Measurements from ENCODE around the gene SCAF1.

DNA sequence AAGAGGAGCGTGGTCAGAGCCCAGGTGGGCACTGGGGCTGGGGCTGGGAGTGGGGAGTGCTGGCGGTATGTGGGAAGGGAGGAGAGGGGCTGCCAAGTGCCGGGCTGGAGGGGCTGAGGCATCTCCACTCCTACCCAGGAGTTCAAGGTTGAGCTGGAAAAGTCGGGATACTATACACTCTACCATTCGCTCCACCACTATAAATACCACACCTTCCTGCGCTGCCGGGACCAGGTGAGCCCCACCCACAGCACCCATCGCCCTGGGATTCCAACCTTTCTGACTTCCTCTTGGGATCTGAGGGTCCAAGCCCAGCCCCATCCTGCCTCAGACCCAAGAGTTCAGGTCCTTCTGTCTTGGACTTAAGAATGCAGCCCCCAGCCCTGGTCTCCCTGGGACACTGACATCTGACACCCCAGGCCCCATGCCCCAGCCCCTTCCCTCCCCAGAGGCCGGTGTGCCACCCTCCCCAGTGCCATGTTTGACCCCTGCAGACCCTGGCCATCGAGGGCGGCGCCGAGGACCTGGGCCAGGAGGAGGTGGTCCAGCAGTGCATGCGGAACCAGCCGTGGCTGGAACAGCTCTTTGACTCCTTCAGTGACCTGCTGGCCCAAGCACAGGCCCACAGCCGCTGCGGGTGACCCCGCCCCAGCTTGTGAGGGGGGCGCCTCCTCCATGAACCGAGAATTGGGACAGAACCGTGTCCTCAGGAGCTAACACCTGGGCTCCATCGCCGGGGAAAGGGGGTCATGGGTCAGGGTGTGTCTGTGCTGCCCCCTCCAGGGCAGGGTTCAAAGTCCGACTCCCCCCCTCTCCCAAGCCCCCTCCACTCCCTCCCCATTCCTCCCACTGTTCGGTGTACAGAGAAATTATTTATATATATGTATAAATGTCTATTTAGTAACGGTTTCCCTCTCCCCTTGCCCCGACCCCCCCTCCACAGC lies 16.8 kb upstream of the SCAF1 start:
- no peak for TF ChIP-seq POLR2A (IDR thresholded peaks at IDR 0.05)
- TF ChIP-seq, protein P1, sequence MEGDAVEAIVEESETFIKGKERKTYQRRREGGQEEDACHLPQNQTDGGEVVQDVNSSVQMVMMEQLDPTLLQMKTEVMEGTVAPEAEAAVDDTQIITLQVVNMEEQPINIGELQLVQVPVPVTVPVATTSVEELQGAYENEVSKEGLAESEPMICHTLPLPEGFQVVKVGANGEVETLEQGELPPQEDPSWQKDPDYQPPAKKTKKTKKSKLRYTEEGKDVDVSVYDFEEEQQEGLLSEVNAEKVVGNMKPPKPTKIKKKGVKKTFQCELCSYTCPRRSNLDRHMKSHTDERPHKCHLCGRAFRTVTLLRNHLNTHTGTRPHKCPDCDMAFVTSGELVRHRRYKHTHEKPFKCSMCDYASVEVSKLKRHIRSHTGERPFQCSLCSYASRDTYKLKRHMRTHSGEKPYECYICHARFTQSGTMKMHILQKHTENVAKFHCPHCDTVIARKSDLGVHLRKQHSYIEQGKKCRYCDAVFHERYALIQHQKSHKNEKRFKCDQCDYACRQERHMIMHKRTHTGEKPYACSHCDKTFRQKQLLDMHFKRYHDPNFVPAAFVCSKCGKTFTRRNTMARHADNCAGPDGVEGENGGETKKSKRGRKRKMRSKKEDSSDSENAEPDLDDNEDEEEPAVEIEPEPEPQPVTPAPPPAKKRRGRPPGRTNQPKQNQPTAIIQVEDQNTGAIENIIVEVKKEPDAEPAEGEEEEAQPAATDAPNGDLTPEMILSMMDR (IDR thresholded peaks at IDR 0.05) = no peak
